ENCODE data around the gene E2F7.

The E2F7 gene

GRCh38 chr12:77010691-77011548 lies 54.4 kb downstream of the E2F7 start:
- no peaks in the 10 kb centered on the region for H3K4me1 ChIP-seq (ENCODE audit: control insufficient read depth, insufficient read depth, low read length)
- H3K36me3 ChIP-seq (ENCODE audit: control insufficient read depth in 2 of 2, insufficient read depth in 1 of 2, low read length in 2 of 2) = no peaks in the 10 kb centered on the region
- no peak overlapping the region for H3K27ac ChIP-seq (ENCODE audit: extremely low read depth, low read depth, low read length)
- H3K4me3 ChIP-seq (ENCODE audit: low read depth, low read length) = no peak overlapping the region
- ChIA-PET POLR2A (interaction anchor here (0.6 to 1.0 kb wide), 3 partner anchors 132 to 172 kb away, joined by 3 to 7 read pairs (median 4); partner anchors contain the start of gene CSRP2), CTCF (interaction anchor here (0.5 to 1.6 kb wide), 74 partner anchors 9 to 1565 kb away, joined by 3 to 33 read pairs (median 4); no protein-coding TSS in a partner anchor)
- no peaks in the 10 kb centered on the region for H3K9me3 ChIP-seq (ENCODE audit: control insufficient read depth, insufficient read depth, low read depth, low read length)
- TF ChIP-seq ZNF146 (tag by site-specific recombination; IDR thresholded peaks at IDR 0.05) (no peak), PRDM6 (tag by site-specific recombination; IDR thresholded peaks at IDR 0.05) (0 out of 2 replicates have a peak, but pooled peaks have one; percentile 38), ZNF140 (tag by site-specific recombination; IDR thresholded peaks at IDR 0.05) (no peak), ZNF629 (tag by site-specific recombination; IDR thresholded peaks at IDR 0.05) (no peak), ZBTB17 (tag by site-specific recombination; IDR thresholded peaks at IDR 0.05) (no peak), ZNF776 (tag by site-specific recombination; IDR thresholded peaks at IDR 0.05; ENCODE audit: borderline replicate concordance) (no peak), ZEB2 (tag by site-specific recombination; IDR thresholded peaks at IDR 0.05) (0 out of 2 replicates have a peak, but pooled peaks have one; percentile 35), CTCF (tag by site-specific recombination; IDR thresholded peaks at IDR 0.05) (peak; percentile 59), ZNF211 (tag by site-specific recombination; IDR thresholded peaks at IDR 0.05; ENCODE audit: low read depth) (no peak), ZNF600 (tag by site-specific recombination; IDR thresholded peaks at IDR 0.05) (no peak), ZNF571 (tag by site-specific recombination; IDR thresholded peaks at IDR 0.05) (no peak), ZNF785 (tag by site-specific recombination; IDR thresholded peaks at IDR 0.05) (no peak), SCRT2 (tag by site-specific recombination; IDR thresholded peaks at IDR 0.05) (no peak), ZNF660 (tag by site-specific recombination; IDR thresholded peaks at IDR 0.05) (peak; percentile 80), ZNF169 (tag by site-specific recombination; IDR thresholded peaks at IDR 0.05) (no peak), ZNF514 (tag by site-specific recombination; IDR thresholded peaks at IDR 0.05) (no peak), ZNF157 (tag by site-specific recombination; IDR thresholded peaks at IDR 0.05) (no peak), ZNF596 (tag by site-specific recombination; IDR thresholded peaks at IDR 0.05) (no peak), ZNF530 (tag by site-specific recombination; IDR thresholded peaks at IDR 0.05; ENCODE audit: low read depth) (no peak), ZNF433 (tag by site-specific recombination; IDR thresholded peaks at IDR 0.05; ENCODE audit: low read depth) (no peak), ZBTB20 (tag by site-specific recombination; IDR thresholded peaks at IDR 0.05) (peak; percentile 29; the same call in 1 of the 2 replicates), ZFP37 (tag by site-specific recombination; IDR thresholded peaks at IDR 0.05) (no peak), ZNF626 (tag by site-specific recombination; IDR thresholded peaks at IDR 0.05) (no peak), ZNF112 (tag by site-specific recombination; IDR thresholded peaks at IDR 0.05) (no peak), ZNF558 (tag by site-specific recombination; IDR thresholded peaks at IDR 0.05) (0 out of 2 replicates have a peak, but pooled peaks have one; percentile 30), OVOL3 (tag by site-specific recombination; IDR thresholded peaks at IDR 0.05) (no peak), ZBTB8A (tag by site-specific recombination; IDR thresholded peaks at IDR 0.05) (no peak), INSM2 (tag by site-specific recombination; IDR thresholded peaks at IDR 0.05) (no peak), ZBTB7A (tag by site-specific recombination; IDR thresholded peaks at IDR 0.05; ENCODE audit: low read depth) (no peak), ZNF335 (tag by site-specific recombination; conservative IDR thresholded peaks at IDR 0.05) (no peak; the same call in 1 of the 2 replicates)
- TF ChIP-seq, protein P1, sequence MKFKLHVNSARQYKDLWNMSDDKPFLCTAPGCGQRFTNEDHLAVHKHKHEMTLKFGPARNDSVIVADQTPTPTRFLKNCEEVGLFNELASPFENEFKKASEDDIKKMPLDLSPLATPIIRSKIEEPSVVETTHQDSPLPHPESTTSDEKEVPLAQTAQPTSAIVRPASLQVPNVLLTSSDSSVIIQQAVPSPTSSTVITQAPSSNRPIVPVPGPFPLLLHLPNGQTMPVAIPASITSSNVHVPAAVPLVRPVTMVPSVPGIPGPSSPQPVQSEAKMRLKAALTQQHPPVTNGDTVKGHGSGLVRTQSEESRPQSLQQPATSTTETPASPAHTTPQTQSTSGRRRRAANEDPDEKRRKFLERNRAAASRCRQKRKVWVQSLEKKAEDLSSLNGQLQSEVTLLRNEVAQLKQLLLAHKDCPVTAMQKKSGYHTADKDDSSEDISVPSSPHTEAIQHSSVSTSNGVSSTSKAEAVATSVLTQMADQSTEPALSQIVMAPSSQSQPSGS (tag by site-specific recombination; IDR thresholded peaks at IDR 0.05; ENCODE audit: low read depth) = no peak
- TF ChIP-seq, protein P2, sequence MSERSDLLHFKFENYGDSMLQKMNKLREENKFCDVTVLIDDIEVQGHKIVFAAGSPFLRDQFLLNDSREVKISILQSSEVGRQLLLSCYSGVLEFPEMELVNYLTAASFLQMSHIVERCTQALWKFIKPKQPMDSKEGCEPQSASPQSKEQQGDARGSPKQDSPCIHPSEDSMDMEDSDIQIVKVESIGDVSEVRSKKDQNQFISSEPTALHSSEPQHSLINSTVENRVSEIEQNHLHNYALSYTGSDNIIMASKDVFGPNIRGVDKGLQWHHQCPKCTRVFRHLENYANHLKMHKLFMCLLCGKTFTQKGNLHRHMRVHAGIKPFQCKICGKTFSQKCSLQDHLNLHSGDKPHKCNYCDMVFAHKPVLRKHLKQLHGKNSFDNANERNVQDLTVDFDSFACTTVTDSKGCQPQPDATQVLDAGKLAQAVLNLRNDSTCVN (tag by site-specific recombination; optimal IDR thresholded peaks at IDR 0.05) = no peak
